H9 (cell line): ENCODE data around the gene TMEM184B. TPM values are rescaled to one million over a fixed set of nuclear protein-coding genes. Genes with fewer than 3 reads are reported as not detected.

Source experiments
- DNase-seq: peaks from one replicate; pipeline ENCODE4 v3.0.0-alpha.2; 2017
- H2AFZ ChIP-seq: one replicate; pipeline ENCODE4 v1.6.1; 2013; ENCODE audit warnings: mild to moderate bottlenecking, low read length, control low read depth, moderate library complexity
- H2AK5ac ChIP-seq: 2 replicates; pipeline ENCODE4 v1.6.1; 2013; ENCODE audit warnings: low read length, control low read depth, mixed read lengths; ENCODE audit not compliant: insufficient read length
- H2BK120ac ChIP-seq: one replicate; pipeline ENCODE4 v1.6.1; 2013; ENCODE audit warnings: low read depth, mild to moderate bottlenecking, low read length, control low read depth, inconsistent platforms; ENCODE audit not compliant: poor library complexity, severe bottlenecking
- H2BK12ac ChIP-seq: 2 replicates; pipeline ENCODE4 v1.6.1; 2013; ENCODE audit warnings: low read length, control low read depth, mixed read lengths, low read depth; ENCODE audit not compliant: insufficient read length
- H2BK15ac ChIP-seq: 2 replicates; pipeline ENCODE4 v1.6.1; 2013; ENCODE audit warnings: low read depth, low read length, control low read depth
- H2BK20ac ChIP-seq: one replicate; pipeline ENCODE4 v1.6.1; 2013; ENCODE audit warnings: low read depth, mild to moderate bottlenecking, low read length, control low read depth, inconsistent platforms; ENCODE audit not compliant: poor library complexity, severe bottlenecking
- H2BK5ac ChIP-seq: 2 replicates; pipeline ENCODE4 v1.6.1; 2013; ENCODE audit warnings: low read length, control low read depth, mixed read lengths; ENCODE audit not compliant: insufficient read length
- H3K14ac ChIP-seq: 2 replicates; pipeline ENCODE4 v1.6.1; 2013; ENCODE audit warnings: low read length, control low read depth; ENCODE audit not compliant: insufficient read depth
- H3K18ac ChIP-seq: 2 replicates; pipeline ENCODE4 v1.6.1; 2013; ENCODE audit warnings: low read depth, mild to moderate bottlenecking, mixed read lengths, low read length, control low read depth; ENCODE audit not compliant: insufficient read length
- H3K23ac ChIP-seq: 2 replicates; pipeline ENCODE4 v1.6.1; 2013; ENCODE audit warnings: low read length, control low read depth, mixed read lengths, low read depth; ENCODE audit not compliant: insufficient read length
- H3K23me2 ChIP-seq: 2 replicates; pipeline ENCODE4 v1.6.1; 2013; ENCODE audit warnings: low read depth, mild to moderate bottlenecking, mixed read lengths, low read length, control low read depth; ENCODE audit not compliant: insufficient read length, poor library complexity, severe bottlenecking
- H3K27ac ChIP-seq: 2 replicates; pipeline ENCODE4 v1.5.1; 2013; ENCODE audit warnings: low read length, control low read depth, mixed read lengths, low read depth; ENCODE audit not compliant: insufficient read length
- H3K27me3 ChIP-seq: 2 replicates; pipeline ENCODE4 v1.6.1; 2013; ENCODE audit warnings: low read length, control low read depth, inconsistent platforms; ENCODE audit not compliant: insufficient read depth
- H3K4ac ChIP-seq: 2 replicates; pipeline ENCODE4 v1.6.1; 2013; ENCODE audit warnings: low read depth, mild to moderate bottlenecking, control low read depth, inconsistent platforms, low read length, moderate library complexity
- H3K4me1 ChIP-seq: 2 replicates; pipeline ENCODE4 v1.6.1; 2013; ENCODE audit warnings: low read length, control low read depth, inconsistent platforms; ENCODE audit not compliant: insufficient read depth
- H3K4me2 ChIP-seq: 2 replicates; pipeline ENCODE4 v1.6.1; 2013; ENCODE audit warnings: low read length, control low read depth, mixed read lengths; ENCODE audit not compliant: insufficient read length, insufficient read depth
- H3K56ac ChIP-seq: 2 replicates; pipeline ENCODE4 v1.6.1; 2013; ENCODE audit warnings: low read depth, mild to moderate bottlenecking, mixed read lengths, low read length, control low read depth; ENCODE audit not compliant: insufficient read length
- H3K79me1 ChIP-seq: 2 replicates; pipeline ENCODE4 v1.6.1; 2013; ENCODE audit warnings: low read depth, mild to moderate bottlenecking, moderate library complexity, low read length, control low read depth, inconsistent platforms; ENCODE audit not compliant: insufficient read depth, poor library complexity, severe bottlenecking
- H3K79me2 ChIP-seq: 2 replicates; pipeline ENCODE4 v1.6.1; 2013; ENCODE audit warnings: low read length, control low read depth, inconsistent platforms; ENCODE audit not compliant: insufficient read depth
- H3K9ac ChIP-seq: 2 replicates; pipeline ENCODE4 v1.6.1; 2013; ENCODE audit warnings: low read length, control low read depth, mixed read lengths; ENCODE audit not compliant: insufficient read length; ENCODE audit errors: extremely low read depth
- H3K9me3 ChIP-seq: one replicate; pipeline ENCODE4 v1.6.1; 2013; ENCODE audit warnings: low read depth, low read length, inconsistent platforms; ENCODE audit not compliant: control insufficient read depth
- H3T11ph ChIP-seq: one replicate; pipeline ENCODE4 v1.6.1; 2013; ENCODE audit warnings: mild to moderate bottlenecking, low read length, control low read depth, inconsistent platforms
- H4K20me1 ChIP-seq: one replicate; pipeline ENCODE4 v1.6.1; 2013; ENCODE audit not compliant: control insufficient read depth, insufficient read length, insufficient read depth
- H4K5ac ChIP-seq: 2 replicates; pipeline ENCODE4 v1.6.1; 2013; ENCODE audit warnings: low read depth, mild to moderate bottlenecking, mixed read lengths, low read length, control low read depth; ENCODE audit not compliant: insufficient read length
- H4K8ac ChIP-seq: replicated peaks from 2 replicates; pipeline ENCODE4 v1.6.1; 2013; ENCODE audit warnings: low read length, control low read depth, mixed read lengths, low read depth; ENCODE audit not compliant: insufficient read length
- H4K91ac ChIP-seq: 2 replicates; pipeline ENCODE4 v1.6.1; 2013; ENCODE audit warnings: low read depth, mild to moderate bottlenecking, moderate library complexity, mixed read lengths, low read length, control low read depth; ENCODE audit not compliant: insufficient read length
- H3K27ac Mint-ChIP-seq, 3 experiments: 2 replicates in 2 of 3; 3 replicates in 1 of 3; pipeline ENCODE4 v1.8.0; 2020 to 2021; ENCODE audit warnings: mixed read lengths in 3 of 3, mild to moderate bottlenecking in 1 of 3, moderate library complexity in 1 of 3
- H3K27me3 Mint-ChIP-seq: 2 replicates; pipeline ENCODE4 v1.8.0; 2021; ENCODE audit warnings: low read depth, mild to moderate bottlenecking, moderate library complexity, mixed read lengths
- H3K36me3 Mint-ChIP-seq, 3 experiments: 2 replicates in 2 of 3; 3 replicates in 1 of 3; pipeline ENCODE4 v1.8.0; 2020 to 2021; ENCODE audit warnings: low read depth in 3 of 3, mixed read lengths in 3 of 3; ENCODE audit not compliant: insufficient read depth in 1 of 3
- H3K4me1 Mint-ChIP-seq, 2 experiments: 2 replicates each; pipeline ENCODE4 v1.8.0; 2020; ENCODE audit warnings: mixed read lengths in 2 of 2
- H3K4me3 Mint-ChIP-seq, 2 experiments: 2 replicates in 1 of 2; 3 replicates in 1 of 2; pipeline ENCODE4 v1.8.0; 2020 to 2021; ENCODE audit warnings: mild to moderate bottlenecking in 2 of 2, mixed read lengths in 2 of 2, moderate library complexity in 1 of 2
- H3K9me3 Mint-ChIP-seq, 2 experiments: 2 replicates in 1 of 2; 3 replicates in 1 of 2; pipeline ENCODE4 v1.8.0; 2020; ENCODE audit warnings: mild to moderate bottlenecking in 2 of 2, mixed read lengths in 2 of 2, moderate library complexity in 1 of 2
- CTCF ChIP-seq: fragments of 200-600 bp; sonication (generic); conservative IDR thresholded peaks from 3 replicates; pipeline ENCODE4 v1.8.0; 2021; ENCODE audit warnings: antibody characterized with exemption, mild to moderate bottlenecking
- WGBS: extraction: QIAGEN DNeasy Blood & Tissue Kit; methylation state at CpG from one replicate; pipeline ENCODE4 v1.1.7; 2013; ENCODE audit warnings: missing lambda C conversion rate, low lambda C conversion rate, mixed read lengths; ENCODE audit not compliant: insufficient read length; ENCODE audit errors: extremely low coverage; 5-methylcytosine and 5-hydroxymethylcytosine counted together
- total RNA-seq: library from RNA; stranded (reverse); gene quantifications from 2 replicates; pipeline ENCODE4 v1.2.1, GENCODE V29; 2021

Gene TMEM184B
- total RNA-seq, 1 experiment from 2014 or later: 58.5 TPM

- no peak overlapping the region for H3T11ph ChIP-seq
- no peak overlapping the region for H3K23ac ChIP-seq
- Mint-ChIP-seq H3K9me3 (peaks cover 5 to 12% of the 10 kb centered on the region in 2 experiments), H3K4me1 (peaks cover 6 to 8% of the 10 kb centered on the region in 2 experiments; a peak in 3 of 4 replicates), H3K27me3 (peaks cover 42% of the 10 kb centered on the region), H3K36me3 (no peaks in the 10 kb centered on the region), H3K4me3 (no peak overlapping the region), H3K27ac (peak overlapping the region in 1 of 3 experiments; percentile 8; a peak in 1 of 7 replicates)
- no peak overlapping the region for H2BK15ac ChIP-seq
- no peak overlapping the region for H3K9ac ChIP-seq
- no peaks in the 10 kb centered on the region for H4K20me1 ChIP-seq
- H2AK5ac ChIP-seq: no peak overlapping the region
- H3K79me2 ChIP-seq: 0 out of 2 replicates have a peak, but pooled peaks cover 2% of the 10 kb centered on the region
- TF ChIP-seq CTCF: no peak
- H3K23me2 ChIP-seq: no peaks in the 10 kb centered on the region
- no peaks in the 10 kb centered on the region for H3K79me1 ChIP-seq
- no peak overlapping the region for H3K18ac ChIP-seq
- no peaks in the 10 kb centered on the region for H3K4me1 ChIP-seq
- WGBS: no CpG with 5 or more reads among the region's 3 CpGs
- H3K56ac ChIP-seq: no peak overlapping the region
- H3K27ac ChIP-seq: no peak overlapping the region
- H2BK20ac ChIP-seq: no peak overlapping the region
- H3K4me2 ChIP-seq: no peak overlapping the region
- no peak overlapping the region for H2BK12ac ChIP-seq
- H2BK5ac ChIP-seq: no peak overlapping the region
- H4K8ac ChIP-seq: no peak overlapping the region
- 0 out of 2 replicates have a peak overlapping the region, but pooled peaks have one; percentile 12 for H3K14ac ChIP-seq
- no peaks in the 10 kb centered on the region for H3K9me3 ChIP-seq
- no peak overlapping the region for H2AFZ ChIP-seq
- H2BK120ac ChIP-seq: no peak overlapping the region
- H3K4ac ChIP-seq: no peak overlapping the region; the same call in 1 of the 2 replicates
- H3K27me3 ChIP-seq: no peaks in the 10 kb centered on the region; the same call in 1 of the 2 replicates
- H4K5ac ChIP-seq: no peak overlapping the region
- no peak overlapping the region for H4K91ac ChIP-seq
- no peak for DNase-seq
Observed at GRCh38 chr22:38192475-38192863, 80.3 kb downstream of the TMEM184B start.
